Skeletal muscle satellite cell (primary cell): Measurements from ENCODE around the gene PCDHGA1.

Source experiments
- H3K27me3 ChIP-seq: 2 replicates; pipeline ENCODE4 v1.7.0; 2013; ENCODE audit warnings: low read length; ENCODE audit not compliant: control insufficient read depth, insufficient read depth
- H3K36me3 ChIP-seq: 2 replicates; pipeline ENCODE4 v1.7.0; 2013; ENCODE audit warnings: mild to moderate bottlenecking, control low read depth, low read length; ENCODE audit not compliant: insufficient read depth
- H3K4me1 ChIP-seq: 2 replicates; pipeline ENCODE4 v1.7.0; 2013; ENCODE audit warnings: low read length; ENCODE audit not compliant: control insufficient read depth, insufficient read depth
- H3K4me2 ChIP-seq: 2 replicates; pipeline ENCODE4 v1.7.0; 2013; ENCODE audit warnings: mild to moderate bottlenecking, low read length
- H3K4me3 ChIP-seq: 2 replicates; pipeline ENCODE4 v1.7.0; 2013; ENCODE audit warnings: low read length
- H3K9ac ChIP-seq: 2 replicates; pipeline ENCODE4 v1.7.0; 2013; ENCODE audit warnings: mild to moderate bottlenecking, low read depth, low read length, moderate library complexity
- H3K9me3 ChIP-seq: replicated peaks from 2 replicates; pipeline ENCODE4 v1.7.0; 2013; ENCODE audit warnings: mild to moderate bottlenecking, control low read depth, low read length

PCDHGA1 gene

GRCh38 chr5:141507387-141508091 is 177.2 kb downstream of the PCDHGA1 start:
- Histone ChIP-seq H3K9ac (peak overlapping the region; percentile 82), H3K4me3 (peak overlapping the region; percentile 59), H3K4me1 (peaks cover 37% of the 10 kb centered on the region), H3K4me2 (peak overlapping the region; percentile 73), H3K27me3 (no peaks in the 10 kb centered on the region), H3K9me3 (no peaks in the 10 kb centered on the region), H3K36me3 (peaks cover 26% of the 10 kb centered on the region)

GRCh38 chr5:141508440-141508797 is 178.1 kb downstream of the PCDHGA1 start:
- H3K9ac ChIP-seq = peak overlapping the region; percentile 82
- H3K4me1 ChIP-seq = peaks cover 46% of the 10 kb centered on the region
- H3K4me2 ChIP-seq = peak overlapping the region; percentile 73
- no peaks in the 10 kb centered on the region for H3K9me3 ChIP-seq
- no peaks in the 10 kb centered on the region for H3K27me3 ChIP-seq
- H3K36me3 ChIP-seq = peaks cover 26% of the 10 kb centered on the region
- peak overlapping the region; percentile 59 for H3K4me3 ChIP-seq

- Histone ChIP-seq H3K36me3 (peaks cover 26% of the 10 kb centered on the region), H3K9ac (peak overlapping the region; percentile 82), H3K4me1 (peaks cover 52% of the 10 kb centered on the region), H3K27me3 (no peaks in the 10 kb centered on the region), H3K4me3 (peak overlapping the region; percentile 59), H3K9me3 (no peaks in the 10 kb centered on the region), H3K4me2 (peak overlapping the region; percentile 73)
Observed at GRCh38 chr5:141508798-141509611, 178.7 kb downstream of the PCDHGA1 start.

DNA sequence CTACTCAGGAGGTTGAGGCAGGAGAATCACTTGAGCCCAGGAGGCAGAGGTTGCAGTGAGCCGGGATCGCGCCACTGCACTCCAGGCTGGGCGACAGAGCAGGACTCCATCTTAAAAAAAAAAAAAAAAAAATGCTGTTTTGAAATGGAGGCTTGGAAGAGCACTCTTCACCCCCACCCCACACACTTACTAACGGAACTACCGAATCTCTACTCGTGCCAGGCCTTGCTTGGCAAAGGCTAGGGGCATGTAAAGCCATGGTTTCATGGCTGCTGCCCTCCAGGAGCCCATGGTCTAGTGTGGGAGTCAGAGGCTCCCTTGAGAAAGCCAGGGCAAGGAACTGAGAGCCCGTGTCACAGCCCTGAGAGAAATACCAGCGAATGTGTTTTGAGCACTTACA is 179.8 kb downstream of the PCDHGA1 start:
- peaks cover 63% of the 10 kb centered on the region for H3K4me1 ChIP-seq
- H3K36me3 ChIP-seq = peaks cover 24% of the 10 kb centered on the region
- H3K9ac ChIP-seq = no peak overlapping the region

DNA sequence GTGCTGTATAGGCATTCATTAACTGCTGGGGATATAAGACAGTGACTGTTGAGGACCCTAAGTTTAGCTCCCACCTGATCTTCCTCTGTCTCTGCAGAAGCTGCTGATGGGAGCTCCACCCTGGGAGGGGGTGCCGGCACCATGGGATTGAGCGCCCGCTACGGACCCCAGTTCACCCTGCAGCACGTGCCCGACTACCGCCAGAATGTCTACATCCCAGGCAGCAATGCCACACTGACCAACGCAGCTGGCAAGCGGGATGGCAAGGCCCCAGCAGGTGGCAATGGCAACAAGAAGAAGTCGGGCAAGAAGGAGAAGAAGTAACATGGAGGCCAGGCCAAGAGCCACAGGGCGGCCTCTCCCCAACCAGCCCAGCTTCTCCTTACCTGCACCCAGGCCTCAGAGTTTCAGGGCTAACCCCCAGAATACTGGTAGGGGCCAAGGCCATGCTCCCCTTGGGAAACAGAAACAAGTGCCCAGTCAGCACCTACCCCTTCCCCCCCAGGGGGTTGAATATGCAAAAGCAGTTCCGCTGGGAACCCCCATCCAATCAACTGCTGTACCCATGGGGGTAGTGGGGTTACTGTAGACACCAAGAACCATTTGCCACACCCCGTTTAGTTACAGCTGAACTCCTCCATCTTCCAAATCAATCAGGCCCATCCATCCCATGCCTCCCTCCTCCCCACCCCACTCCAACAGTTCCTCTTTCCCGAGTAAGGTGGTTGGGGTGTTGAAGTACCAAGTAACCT is 180.7 kb downstream of the PCDHGA1 start:
- no peak overlapping the region for H3K4me2 ChIP-seq
- H3K4me3 ChIP-seq = no peak overlapping the region
- no peaks in the 10 kb centered on the region for H3K9me3 ChIP-seq
- no peak overlapping the region for H3K9ac ChIP-seq
- H3K27me3 ChIP-seq = no peaks in the 10 kb centered on the region
- H3K36me3 ChIP-seq = peaks cover 17% of the 10 kb centered on the region
- peaks cover 72% of the 10 kb centered on the region for H3K4me1 ChIP-seq

More for the DNA sequence above, 179.8 kb downstream of the PCDHGA1 start:
- H3K4me3 ChIP-seq = no peak overlapping the region
- no peaks in the 10 kb centered on the region for H3K27me3 ChIP-seq
- H3K9me3 ChIP-seq = no peaks in the 10 kb centered on the region
- H3K4me2 ChIP-seq = no peak overlapping the region

GRCh38 chr5:141511771-141512325 is 181.5 kb downstream of the PCDHGA1 start:
- Histone ChIP-seq H3K9ac (peak overlapping the region; percentile 85), H3K9me3 (no peaks in the 10 kb centered on the region), H3K4me1 (peaks cover 77% of the 10 kb centered on the region), H3K4me2 (no peak overlapping the region), H3K4me3 (no peak overlapping the region), H3K27me3 (no peaks in the 10 kb centered on the region), H3K36me3 (peaks cover 20% of the 10 kb centered on the region)

DNA sequence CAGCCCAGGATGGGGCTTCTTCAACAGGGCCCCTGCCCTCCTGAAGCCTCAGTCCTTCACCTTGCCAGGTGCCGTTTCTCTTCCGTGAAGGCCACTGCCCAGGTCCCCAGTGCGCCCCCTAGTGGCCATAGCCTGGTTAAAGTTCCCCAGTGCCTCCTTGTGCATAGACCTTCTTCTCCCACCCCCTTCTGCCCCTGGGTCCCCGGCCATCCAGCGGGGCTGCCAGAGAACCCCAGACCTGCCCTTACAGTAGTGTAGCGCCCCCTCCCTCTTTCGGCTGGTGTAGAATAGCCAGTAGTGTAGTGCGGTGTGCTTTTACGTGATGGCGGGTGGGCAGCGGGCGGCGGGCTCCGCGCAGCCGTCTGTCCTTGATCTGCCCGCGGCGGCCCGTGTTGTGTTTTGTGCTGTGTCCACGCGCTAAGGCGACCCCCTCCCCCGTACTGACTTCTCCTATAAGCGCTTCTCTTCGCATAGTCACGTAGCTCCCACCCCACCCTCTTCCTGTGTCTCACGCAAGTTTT is 182.1 kb downstream of the PCDHGA1 start:
- H3K4me3 ChIP-seq = peak overlapping the region; percentile 69
- H3K9me3 ChIP-seq = no peaks in the 10 kb centered on the region
- peaks cover 20% of the 10 kb centered on the region for H3K36me3 ChIP-seq
- no peaks in the 10 kb centered on the region for H3K27me3 ChIP-seq
- peak overlapping the region; percentile 93 for H3K4me2 ChIP-seq
- peak overlapping the region; percentile 85 for H3K9ac ChIP-seq
- H3K4me1 ChIP-seq = peaks cover 77% of the 10 kb centered on the region

DNA sequence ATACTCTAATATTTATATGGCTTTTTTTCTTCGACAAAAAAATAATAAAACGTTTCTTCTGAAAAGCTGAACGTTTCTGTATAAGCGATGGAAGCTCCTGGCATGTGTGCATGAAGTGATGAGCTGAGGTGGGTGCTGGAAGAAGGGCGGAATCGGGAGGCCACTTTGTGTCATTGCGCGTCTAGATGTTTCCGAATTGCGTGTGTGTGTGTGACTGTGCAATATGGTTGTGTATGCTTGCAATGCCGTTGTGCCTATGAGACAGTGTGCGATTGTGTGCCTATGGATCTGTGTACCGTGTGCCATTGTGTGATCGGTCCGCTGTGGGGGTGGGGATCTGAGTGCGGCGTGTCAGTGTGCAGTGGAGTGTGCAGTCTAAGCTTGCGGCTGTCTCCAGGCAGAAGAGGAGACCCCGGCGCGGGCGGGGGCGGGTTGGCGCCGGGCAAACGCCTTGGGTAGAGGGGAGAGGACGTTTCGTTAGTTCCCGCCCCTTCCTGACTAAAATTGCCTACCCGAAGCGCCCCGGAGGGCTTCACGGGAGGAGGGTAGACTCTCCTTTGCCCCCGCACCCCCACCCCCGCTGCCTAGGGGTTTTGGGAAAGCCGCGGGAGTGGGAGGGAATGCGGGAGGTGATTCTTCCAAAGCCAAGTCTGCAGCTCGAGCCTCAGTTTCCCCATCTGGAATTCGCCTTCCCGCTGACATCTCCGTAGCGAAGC is 182.8 kb downstream of the PCDHGA1 start:
- H3K9me3 ChIP-seq = no peaks in the 10 kb centered on the region
- H3K27me3 ChIP-seq = no peaks in the 10 kb centered on the region
- peak overlapping the region; percentile 69 for H3K4me3 ChIP-seq
- peak overlapping the region; percentile 85 for H3K9ac ChIP-seq
- H3K36me3 ChIP-seq = peaks cover 20% of the 10 kb centered on the region
- H3K4me1 ChIP-seq = peaks cover 77% of the 10 kb centered on the region
- peak overlapping the region; percentile 93 for H3K4me2 ChIP-seq

DNA sequence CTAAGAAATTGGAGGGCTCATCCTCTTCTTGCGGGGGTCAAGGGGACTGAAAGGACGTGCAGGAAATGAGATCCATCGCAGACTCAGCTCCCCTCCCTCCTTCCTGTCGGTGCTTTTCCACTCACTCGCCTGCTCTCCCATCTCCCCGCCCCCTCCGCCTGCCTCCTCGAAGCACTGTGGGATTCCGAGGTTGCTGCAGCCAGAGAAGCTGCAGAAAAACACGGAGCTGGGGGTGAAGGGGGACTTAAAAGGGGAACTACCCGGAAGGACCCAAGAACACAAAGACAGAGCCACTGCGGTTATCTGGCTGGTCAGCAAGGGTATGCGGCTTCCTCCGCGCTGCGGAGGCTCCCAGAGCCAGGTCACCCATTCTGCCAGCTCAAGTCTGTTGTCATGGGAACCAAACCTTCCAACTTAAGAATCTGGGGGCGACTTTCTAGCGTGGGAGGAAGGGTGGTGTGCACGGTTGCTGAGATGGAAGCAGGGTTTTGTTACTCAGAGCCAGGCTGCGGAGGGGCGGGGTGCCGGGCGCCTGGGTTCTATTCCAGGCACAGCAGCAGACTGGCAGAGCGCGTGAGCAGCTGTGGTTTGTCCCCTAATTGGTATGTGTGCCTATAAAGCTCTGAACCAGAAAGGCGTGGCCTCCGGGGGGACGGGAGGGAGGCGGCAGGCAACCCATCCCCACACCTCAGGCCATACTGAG is 183.5 kb downstream of the PCDHGA1 start:
- Histone ChIP-seq H3K36me3 (peaks cover 20% of the 10 kb centered on the region), H3K9ac (peak overlapping the region; percentile 85), H3K4me3 (peak overlapping the region; percentile 69), H3K4me2 (peak overlapping the region; percentile 93), H3K27me3 (no peaks in the 10 kb centered on the region), H3K4me1 (peaks cover 79% of the 10 kb centered on the region), H3K9me3 (no peaks in the 10 kb centered on the region)
